GM21423 (cell line): Measurements from ENCODE around the gene MILR1.
"Not testable (repeated sequence)": the region's sequence is repeated elsewhere in the genome, so short reads cannot be mapped to it uniquely, and the experiment has no call there.

Source experiments
- ATAC-seq: cut with Tn5 transposase; IDR thresholded peaks from one replicate; pipeline ENCODE4 v1.9.1; 2021; ENCODE audit warnings: mild to moderate bottlenecking, moderate library complexity; ENCODE audit not compliant: unreplicated experiment

MILR1 gene

DNA sequence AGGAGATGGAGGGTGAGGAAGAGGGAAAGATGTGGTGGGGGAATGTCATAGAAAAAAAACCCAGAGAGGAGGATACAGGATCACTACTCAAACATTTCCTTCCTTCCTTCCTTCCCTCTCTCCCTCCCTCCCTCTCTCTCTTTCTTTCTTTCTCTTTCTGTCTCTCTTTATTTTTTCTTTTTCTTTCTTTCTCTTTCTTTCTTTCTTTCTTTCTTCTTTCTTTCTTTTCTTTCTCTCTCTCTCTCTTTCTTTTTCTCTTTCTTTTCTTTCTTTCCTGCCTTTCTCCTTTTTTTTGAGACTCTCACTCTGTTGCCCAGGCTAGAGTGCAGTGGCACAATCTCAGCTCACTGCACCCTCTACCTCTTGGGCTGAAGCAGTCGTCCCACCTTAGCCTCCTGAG is 17.9 kb downstream of the MILR1 start:
- not testable (repeated sequence) for ATAC-seq

DNA sequence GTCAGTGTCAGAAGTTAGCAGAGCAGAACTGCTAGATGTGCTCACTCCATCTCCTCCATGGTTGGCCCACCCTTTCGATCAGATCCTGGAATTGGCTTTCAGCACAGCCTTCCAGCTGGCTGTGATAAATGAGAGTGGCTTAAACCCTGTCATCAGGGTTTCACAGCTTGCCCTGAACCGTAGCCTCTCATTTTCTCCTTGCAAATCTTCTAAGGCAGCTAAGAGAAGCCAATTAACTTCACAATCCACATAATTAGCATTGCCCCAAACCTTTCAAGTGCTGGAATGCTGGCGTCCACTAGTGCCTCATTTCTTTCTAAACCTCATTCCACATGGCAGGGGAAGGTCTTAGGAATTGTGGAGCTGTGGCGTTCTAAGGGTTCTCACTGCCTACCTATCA is 21.7 kb downstream of the MILR1 start:
- no peak for ATAC-seq

DNA sequence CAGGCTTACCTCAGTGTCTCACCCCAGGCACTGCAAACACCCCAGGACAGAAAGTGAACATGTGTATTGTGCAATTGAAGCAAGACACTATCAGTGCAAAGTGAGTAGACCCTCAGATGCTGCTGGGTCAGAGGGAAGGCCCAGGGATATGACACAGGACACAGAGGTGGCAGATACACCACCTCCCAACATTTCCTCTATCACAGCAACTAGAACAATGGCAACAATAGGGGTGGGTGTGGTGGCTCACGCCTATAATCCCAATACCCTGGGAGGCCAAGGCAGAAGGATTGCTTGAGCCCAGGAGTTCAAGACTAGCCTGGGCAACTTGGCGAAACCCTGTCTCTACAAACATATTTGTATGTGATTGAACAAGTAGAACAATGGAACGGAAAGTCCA is 22.5 kb downstream of the MILR1 start:
- no peak for ATAC-seq

DNA sequence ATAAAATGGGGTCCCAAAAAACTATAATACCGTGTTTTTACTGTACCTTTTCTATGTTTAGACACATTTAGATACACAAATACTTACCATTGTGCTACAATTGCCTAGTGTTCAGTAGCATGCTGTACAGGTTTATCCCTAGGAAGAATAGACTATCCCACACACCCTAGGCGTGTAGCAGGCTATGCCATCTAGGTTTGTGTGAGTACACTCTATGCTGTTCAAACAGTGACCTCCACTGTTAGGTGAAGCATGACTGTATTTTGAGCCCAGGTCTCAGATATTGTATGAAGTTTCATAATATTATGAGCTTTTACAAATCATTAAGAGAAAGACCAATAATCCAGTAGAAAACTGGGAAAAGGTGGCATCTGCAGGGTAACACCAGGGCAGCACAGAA is 23.6 kb downstream of the MILR1 start:
- ATAC-seq = no peak

DNA sequence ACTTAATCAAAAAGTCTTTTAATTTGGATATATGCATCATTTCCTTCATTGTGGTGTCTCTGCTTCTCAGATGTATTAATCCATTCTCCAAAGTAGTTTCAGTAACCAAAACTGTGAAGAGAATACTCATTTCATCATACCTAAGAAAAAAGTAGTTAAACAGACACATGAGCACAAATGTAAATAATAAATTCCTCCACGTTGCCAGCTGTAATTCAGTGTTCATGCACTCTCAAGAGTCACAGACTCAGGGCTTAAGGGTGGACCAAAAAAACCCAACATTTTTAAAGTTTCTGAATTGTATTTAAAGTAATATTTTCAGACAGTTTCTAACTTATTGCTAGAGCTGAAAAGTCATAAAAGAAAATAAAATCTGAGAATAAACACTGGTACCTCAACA is 28.9 kb downstream of the MILR1 start:
- no peak for ATAC-seq

DNA sequence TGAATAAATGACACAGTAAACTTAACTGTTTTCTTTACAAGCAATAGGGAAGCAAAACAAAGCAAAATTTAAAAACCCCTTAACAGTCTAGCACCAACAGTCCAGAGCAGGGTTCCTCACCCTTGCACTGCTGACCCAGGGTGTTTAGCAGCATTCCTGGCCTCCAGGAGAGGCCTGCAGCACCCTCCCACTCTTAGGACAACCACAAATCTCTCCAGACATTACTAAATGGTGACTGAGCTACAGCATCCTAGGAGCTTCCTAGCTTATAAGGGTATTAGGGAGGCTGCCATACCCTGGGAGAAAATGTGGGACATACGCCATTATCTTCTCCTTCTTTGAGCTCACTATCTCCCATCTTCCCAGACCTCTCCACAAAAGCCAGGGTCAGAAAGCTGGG is 32.0 kb downstream of the MILR1 start:
- ATAC-seq = no peak

DNA sequence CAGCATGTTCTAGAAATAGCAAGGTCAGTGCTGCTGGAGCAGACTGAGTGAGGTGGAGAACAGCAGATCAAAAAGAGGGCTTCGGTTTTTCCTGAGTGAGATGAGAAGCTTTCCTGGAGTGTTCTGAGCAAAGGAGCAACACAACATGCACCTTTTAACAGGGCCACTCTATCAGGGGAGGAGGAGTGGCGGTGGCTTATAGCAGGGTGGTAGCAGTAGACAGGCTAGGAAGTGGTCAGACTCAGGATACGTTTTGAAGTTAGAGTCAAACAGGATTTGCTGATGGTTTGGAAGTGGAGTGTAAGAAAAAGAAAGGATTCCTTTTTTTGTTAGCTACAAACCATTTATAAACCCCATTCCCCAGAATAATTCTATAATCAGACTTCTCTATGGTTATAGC is 35.5 kb downstream of the MILR1 start:
- ATAC-seq = no peak

DNA sequence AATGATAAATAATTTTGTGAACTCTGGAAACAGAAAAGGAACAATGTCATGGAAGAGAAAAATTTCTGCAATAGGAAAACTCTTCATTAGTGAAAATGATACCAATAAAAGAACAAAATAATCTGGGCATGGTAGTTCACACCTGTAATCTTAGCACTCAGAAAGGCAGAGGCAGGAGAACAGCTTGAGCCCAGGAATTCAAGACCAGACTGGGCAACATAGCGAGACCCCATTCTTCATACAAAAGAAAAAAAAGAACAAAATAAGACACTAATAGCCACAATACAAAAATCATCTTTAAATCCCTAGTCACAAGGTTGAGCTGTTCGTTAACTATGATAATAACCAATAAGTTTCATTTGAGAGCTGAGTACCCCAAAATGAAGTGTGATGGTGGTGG is 39.4 kb downstream of the MILR1 start:
- no peak for ATAC-seq

DNA sequence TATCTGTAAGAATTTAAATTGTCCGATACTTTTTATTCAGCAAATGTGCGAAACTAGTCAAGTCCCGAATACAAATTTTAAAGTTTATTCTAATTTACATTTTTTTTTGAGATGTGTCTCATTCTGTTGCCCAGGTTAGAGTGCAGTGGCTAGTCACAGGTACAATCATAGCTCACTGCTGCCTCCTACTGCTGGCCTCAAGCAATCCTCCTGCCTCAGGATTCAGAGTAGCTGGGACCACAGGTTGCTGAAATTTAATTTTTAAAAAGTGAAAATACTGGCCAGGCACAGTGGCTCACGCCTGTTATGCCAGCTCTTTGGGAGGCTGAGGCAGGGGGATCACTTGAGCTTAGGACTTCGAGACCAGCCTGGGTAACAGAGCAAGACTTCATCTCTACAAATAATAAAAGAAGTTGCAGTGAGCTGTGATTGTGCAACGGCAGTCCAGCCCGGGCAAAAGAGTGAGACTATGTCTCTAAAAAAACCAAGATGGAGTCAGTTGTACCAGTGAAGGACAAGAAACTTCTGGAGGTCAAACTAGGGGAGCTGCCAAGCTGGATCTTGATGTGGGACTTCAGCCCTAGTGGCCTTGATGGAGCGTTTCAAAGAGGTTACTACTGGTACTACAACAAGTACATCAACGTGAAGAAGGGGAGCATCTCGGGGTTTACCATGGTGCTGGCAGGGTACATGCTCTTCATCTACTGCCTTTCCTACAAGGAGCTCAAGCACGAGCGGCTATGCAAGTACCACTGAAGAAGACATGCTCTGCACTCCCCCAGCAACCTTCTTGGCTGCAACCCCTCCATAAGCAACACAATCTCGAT is 42.3 kb downstream of the MILR1 start:
- no peak for ATAC-seq

DNA sequence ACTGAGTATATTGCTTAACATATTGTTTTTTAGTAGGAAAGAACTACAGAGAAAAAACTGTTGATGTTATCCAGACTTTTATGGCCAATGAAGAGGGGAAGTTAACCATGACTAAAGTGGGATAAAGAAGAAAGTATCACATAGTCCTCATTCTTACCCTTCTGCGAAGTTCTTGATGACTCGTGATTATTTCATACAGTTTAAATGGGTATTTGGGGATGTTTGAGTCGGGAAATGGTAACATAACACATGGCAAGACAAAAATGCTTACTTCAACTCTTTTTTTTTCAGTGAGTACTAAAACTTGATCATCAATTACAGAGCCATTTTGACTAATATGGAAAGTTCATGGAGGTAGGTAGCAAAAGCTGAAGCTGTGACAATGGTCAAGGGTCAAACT is 43.1 kb downstream of the MILR1 start:
- ATAC-seq = no peak

DNA sequence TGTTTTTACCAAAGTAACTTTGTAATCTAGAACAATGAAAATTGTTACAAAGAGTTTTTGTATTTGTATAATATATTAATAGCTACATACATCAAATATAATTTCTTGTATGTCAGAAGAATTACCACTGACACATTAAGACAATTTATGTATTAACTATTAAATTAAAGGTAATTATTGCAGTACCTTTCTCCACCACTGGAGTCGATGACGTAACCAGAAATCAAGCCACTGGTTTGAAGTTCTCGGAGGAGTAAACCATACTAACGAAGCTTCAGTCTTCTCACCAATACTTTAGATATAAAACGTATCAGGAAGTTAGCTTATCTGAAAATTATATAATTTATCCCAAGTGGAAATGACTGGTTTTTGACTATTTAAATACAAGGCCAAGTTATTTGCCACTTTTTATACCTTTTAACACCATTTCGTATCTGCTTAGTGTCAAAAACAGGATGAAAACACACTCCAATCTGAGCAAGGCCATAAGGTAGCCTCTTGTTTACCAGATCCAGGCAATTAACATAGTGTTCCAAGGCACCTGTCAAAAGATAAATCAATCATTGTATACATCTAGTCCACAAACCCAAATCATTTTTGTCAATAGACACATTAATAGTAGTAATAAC is 43.7 kb downstream of the MILR1 start:
- ATAC-seq = no peak

DNA sequence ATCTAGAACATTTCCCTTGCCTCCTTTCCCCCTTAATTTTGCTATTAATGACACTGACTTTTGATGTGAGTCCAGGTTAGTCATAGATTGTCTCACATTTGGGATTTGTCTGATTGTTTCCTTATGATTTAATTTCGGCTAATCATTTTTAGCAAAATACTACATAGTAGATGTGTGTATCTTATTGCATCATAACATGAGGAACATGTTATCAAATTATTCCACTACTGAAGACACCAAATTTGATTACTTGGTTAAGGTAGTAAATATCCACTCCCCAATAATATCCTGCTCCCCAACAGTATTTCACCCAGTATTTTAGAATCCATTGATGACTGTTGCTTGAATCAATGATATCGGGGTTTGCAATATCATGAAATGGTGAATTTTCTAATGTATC is 45.2 kb downstream of the MILR1 start:
- ATAC-seq = no peak

DNA sequence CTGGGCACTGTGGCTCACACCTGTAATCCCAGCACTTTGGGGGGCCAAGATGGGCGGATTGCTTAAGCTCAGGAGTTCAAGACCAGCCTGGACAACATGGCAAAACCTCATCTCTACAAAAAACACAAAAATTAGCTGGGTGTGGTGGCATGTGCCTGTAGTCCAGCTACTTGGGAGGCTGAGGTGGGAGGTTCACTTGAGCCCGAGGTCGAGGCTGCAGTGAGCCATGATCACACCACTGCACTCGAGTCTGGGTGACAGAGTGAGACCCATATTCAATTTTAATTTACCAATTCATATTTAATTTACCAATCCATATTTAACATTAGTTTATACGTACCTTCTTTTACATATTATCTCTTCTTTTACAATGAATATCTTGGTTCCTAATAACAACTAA is 46.4 kb downstream of the MILR1 start:
- not testable (repeated sequence) for ATAC-seq

DNA sequence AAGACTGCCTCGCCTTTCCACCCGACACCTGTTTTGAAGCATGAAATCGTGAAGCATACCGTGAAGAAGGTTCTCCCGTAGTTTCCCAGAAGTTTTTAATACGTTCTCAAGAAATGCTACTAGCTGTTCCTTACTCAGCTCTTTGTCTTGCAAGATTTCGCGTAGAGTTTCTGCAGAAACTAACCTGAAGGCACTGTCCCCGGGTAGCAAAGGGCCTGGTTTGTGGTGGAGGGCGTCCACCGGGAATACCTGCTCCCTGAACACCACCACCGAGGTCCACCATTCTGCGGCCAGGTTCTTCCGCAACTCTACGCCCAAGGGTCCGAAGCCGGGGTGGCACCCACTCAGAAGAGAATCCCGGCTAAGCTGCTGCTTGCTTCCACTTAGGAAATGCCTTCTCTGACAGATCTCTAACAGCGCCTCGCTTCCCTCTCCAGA is 47.5 kb downstream of the MILR1 start:
- ATAC-seq = no peak

DNA sequence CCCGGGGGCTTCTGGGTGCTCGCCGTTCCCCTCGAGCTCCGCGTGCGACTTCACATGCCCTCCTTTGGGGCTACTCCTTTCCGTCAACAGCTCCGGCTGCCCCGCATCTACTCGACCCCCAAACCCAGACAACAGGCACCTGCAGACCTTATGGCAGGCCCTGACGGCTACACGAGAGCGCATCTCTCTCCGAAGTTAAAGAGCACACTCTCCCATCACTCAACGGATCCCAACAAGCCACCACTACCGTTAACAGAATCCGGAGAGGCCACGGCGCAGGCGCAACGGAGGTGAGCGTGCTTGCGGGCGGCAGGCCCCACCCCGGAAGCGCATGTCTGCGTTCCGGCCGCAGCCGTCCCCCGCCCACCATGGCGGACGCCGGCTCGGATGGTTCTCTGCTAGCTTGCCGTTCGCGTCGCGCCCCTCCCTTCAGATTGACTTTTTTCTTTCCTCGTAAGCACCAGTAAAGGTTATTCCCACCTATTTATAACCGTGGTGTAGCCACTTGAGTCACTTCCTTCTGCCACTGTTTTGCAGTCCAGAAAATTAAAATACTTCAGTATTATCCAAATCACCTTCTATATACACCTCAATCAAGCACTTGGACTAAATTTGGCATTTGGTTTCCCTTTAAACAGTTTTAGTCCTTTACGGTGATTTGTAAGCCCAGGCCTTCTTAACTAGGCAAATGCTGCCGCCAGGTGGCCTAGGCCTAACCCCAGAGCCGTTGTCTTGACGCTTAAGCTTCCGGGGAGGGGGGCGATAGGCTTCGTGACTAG is 48.1 kb downstream of the MILR1 start, which contains the start of gene POLG2:
POLG2 (minus strand) TSS at position 269 of the 779 bp plus-strand sequence; CDS start at position 183, 86 bp downstream.
- ATAC-seq = peak; percentile 77

DNA sequence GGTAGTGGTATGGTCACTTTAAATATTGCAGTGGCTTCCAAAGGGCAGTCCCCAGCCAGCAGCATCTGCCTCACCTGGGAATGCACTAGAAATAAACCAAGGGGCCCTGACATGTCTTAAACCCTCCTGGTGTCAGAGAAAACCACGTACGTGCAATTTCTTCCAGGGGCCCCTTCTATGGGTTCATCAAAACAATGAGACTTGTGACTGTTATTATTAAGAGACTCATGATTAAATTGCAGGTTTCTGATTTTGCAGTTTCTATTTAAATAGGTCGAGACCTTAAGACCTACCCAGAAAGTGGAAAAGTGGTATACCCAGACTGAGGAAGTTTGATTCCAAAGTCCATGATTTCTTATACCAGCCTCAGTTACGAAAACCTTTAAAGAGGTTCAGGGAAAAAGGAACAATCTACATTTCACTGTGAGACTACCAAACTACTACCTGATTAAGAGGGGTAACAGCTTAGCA is 48.7 kb downstream of the MILR1 start:
- ATAC-seq = no peak

DNA sequence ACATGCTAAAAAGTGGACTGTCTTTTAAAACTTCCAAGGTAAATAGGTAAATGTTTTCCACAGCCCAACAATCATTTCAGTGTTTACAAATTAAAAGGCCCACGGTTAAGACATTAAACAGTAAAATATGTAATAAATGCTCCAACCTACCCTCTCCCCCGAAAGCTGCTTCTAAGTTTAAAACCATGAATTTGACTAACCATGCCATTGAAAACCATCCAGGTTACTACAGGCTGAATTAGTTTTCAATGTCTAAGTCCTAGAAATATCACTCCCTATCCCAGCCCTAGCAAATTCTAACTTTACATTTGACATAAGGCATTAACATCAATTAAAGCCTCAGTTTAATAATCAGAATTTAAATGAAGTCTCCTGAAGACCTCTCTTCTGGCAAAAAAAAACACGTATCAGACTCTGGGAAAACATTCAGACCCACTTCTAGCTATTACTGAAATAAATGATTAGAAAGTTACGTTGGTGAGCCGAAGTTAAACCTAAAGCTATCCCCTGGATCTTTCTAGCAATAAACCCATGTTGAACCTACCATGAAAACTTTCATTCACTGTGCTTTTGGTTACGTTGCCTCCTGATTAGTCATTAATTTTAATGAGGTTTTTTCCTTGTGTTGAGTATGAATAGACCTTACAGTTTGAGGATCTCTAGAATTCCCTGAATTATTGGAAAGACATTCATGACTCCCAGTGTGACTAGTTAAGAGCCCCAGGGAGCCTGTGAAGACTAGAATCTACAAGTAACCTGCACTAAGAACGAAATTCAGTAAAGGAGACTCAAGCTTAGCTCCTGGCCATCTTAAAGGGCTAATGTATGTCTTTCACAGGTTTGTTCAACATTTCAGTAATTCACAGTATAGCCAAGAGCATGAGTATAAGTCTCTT is 49.6 kb downstream of the MILR1 start:
- ATAC-seq = no peak

DNA sequence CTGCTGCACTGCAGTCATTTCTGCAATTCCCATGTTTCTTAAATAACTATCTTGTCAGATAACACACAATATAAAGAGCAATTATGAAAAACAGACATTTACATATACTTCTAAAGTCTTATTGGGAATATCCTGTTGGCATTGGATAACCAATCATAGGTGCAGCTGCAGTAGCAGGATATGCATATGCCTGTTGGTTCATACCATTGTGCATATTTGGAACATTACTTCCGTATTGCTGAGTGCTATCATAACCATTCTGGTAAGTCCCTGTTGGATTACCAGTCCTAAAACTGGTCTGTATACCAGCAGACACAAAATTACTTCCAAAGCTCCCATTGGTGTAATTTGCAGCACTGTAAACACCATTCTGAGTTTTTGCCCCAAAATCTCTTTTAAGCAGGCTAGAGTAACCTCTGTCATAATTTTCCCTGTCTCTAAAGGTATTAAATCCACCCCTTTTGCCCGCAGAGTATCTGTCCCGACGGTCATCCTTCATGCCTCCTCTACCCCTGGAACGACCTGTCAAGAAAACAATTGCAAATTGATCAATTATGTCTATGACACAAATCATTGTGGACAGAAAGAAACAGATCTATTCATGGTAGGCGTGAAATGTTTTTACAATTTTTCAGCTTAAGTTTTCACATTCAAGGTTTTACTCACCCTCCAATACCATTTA is 51.0 kb downstream of the MILR1 start:
- no peak for ATAC-seq

DNA sequence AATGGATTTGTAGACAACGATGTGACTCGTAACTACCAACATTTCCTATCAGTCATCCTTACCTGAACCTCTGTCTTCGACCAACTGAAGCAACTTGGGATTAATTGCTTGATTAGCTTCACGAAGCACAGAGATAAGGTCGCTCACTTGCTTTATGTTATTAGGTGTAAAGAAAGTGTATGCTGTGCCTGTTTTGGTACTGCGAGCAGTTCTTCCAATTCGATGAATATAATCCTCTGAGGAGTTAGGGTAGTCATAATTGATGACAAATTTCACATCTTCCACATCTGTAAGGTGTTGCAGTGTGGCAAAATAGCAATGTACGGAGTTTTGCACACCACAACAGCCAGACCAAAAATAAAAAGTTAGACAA is 51.6 kb downstream of the MILR1 start:
- no peak for ATAC-seq
